HepG2 (cell line): ENCODE data around the gene DNAJC1. TPM values are rescaled to one million over a fixed set of nuclear protein-coding genes. Genes with fewer than 3 reads are reported as not detected.
A peak's percentile ranks its signal among the peaks of the same experiment; 100 is the strongest.

ENCODE experiments used
- CENPX ChIP-seq: sonication (generic); formaldehyde crosslinking; IDR thresholded peaks from 2 replicates; pipeline ENCODE4 v1.9.0; 2021; ENCODE audit warnings: mild to moderate bottlenecking, missing genetic modification reagents, moderate library complexity
- GLI4 ChIP-seq: sonication (generic); formaldehyde crosslinking; IDR thresholded peaks from 2 replicates; pipeline ENCODE4 v1.5.1; 2020; ENCODE audit warnings: missing genetic modification reagents, mild to moderate bottlenecking, moderate library complexity, borderline replicate concordance
- PRMT3 ChIP-seq: sonication (generic); formaldehyde crosslinking; IDR thresholded peaks from 2 replicates; pipeline ENCODE4 v1.8.1; 2022; ENCODE audit warnings: low read depth, mild to moderate bottlenecking, moderate library complexity, missing genetic modification reagents, borderline replicate concordance
- PTBP1 ChIP-seq: fragments of 200-400 bp; formaldehyde crosslinking; IDR thresholded peaks from 2 replicates; pipeline ENCODE4 v1.6.1; 2018; ENCODE audit warnings: low read length, low read depth; ENCODE audit not compliant: poor library complexity, severe bottlenecking
- ZFP36L2 ChIP-seq: sonication (generic); formaldehyde crosslinking; IDR thresholded peaks from 2 replicates; pipeline ENCODE4 v1.4.0; 2020; ENCODE audit warnings: missing genetic modification reagents
- ZNF34 ChIP-seq: sonication (generic); formaldehyde crosslinking; IDR thresholded peaks from 2 replicates; pipeline ENCODE4 v1.4.0; 2020; ENCODE audit warnings: mild to moderate bottlenecking, missing genetic modification reagents, borderline replicate concordance
- polyA plus RNA-seq, 8 experiments: library from polyadenylated mRNA; depleted of rRNA in 3 of 8; stranded (reverse) in 7 of 8; unstranded in 1 of 8; fragments of >200 nt; fragmentation: Illumina TruSeq in 4 of 8; extraction: Trizol in 4 of 8; gene quantifications; 2 replicates each; pipeline versions ENCODE4 v1.2.1 to v1.2.3, GENCODE V29; 2011 to 2016; ENCODE audit warnings: low read depth in 4 of 8, missing spikeins in 1 of 8, mixed read lengths in 1 of 8; ENCODE audit not compliant: insufficient read depth in 1 of 8
- total RNA-seq, 5 experiments: library from RNA; depleted of rRNA; stranded (reverse); fragments of >200 nt; fragmentation: Illumina TruSeq; extraction: Trizol; gene quantifications; 2 replicates each; pipeline ENCODE4 v1.2.3, GENCODE V29; 2016; ENCODE audit warnings: low read depth in 1 of 5
- TF ChIP-seq, protein P1 (sequence below), 2 experiments: IDR thresholded peaks; 2 replicates each; pipeline ENCODE4 v1.6.1; 2011 to 2012; ENCODE audit warnings: low read length in 2 of 2, borderline replicate concordance in 1 of 2, low read depth in 1 of 2, mild to moderate bottlenecking in 1 of 2, moderate library complexity in 1 of 2
- TF ChIP-seq, protein P2 (sequence below): sonication (generic); formaldehyde crosslinking; IDR thresholded peaks from 2 replicates; pipeline ENCODE4 v1.9.0; 2022; ENCODE audit warnings: low read depth, missing genetic modification reagents
- TF ChIP-seq, protein P3 (sequence below): sonication (generic); formaldehyde crosslinking; IDR thresholded peaks from 2 replicates; pipeline ENCODE4 v1.5.0; 2020; ENCODE audit warnings: mild to moderate bottlenecking, missing genetic modification reagents
- TF ChIP-seq, protein P4 (sequence below): sonication (generic); formaldehyde crosslinking; IDR thresholded peaks from 2 replicates; pipeline ENCODE4 v1.4.0; 2020; ENCODE audit warnings: mild to moderate bottlenecking, missing genetic modification reagents
- TF ChIP-seq, protein P5 (sequence below): IDR thresholded peaks from 2 replicates; pipeline ENCODE4 v1.6.1; 2018; ENCODE audit warnings: missing genetic modification reagents
- TF ChIP-seq, protein P6 (sequence below): sonication (generic); formaldehyde crosslinking; IDR thresholded peaks from 2 replicates; pipeline ENCODE4 v1.4.0; 2020; ENCODE audit warnings: missing genetic modification reagents

Gene DNAJC1
- total and polyA plus RNA-seq, 2 of the 13 experiments (the other 11 are each of a cell fraction or from before 2014, with no cell fraction given), result 9.9 to 16.6 TPM

DNA sequence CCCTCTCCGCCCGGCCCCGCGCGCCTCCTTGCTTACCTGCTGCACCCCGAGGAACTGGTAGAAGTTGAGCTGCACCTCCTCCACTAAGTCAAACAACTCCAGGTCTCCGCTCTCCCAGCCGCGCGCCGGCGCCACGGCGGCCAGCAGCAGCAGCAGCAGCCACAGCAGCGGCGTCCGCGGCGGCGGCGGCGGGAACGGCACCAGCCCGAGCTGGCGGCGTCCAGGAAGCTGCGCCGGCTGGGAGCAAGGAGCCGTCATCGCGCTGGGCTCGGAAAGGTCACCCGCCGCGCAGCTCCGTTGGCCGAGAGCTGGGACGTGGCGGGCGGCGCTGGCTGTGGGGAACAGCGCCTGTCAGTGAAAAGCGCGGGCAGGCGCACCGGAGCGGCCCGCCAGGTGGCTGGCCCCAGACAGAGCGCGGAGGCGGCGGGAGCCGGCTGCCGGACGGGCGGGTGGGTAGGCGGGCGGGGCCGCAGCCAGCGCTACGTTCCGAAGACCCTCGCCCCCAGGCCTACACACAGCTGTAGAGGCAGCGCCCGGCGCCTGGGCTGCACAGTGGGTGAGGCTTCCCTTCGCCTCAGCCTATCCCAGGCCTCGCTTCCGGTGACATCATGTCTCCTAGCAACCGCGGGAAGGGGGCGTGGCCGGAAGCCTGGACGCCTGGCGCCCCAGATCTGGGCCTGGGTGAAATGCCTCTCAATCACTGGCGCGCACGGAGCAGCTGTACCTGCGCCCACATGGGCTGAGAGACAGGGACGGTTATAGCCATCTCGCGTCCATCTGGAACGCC, at the start of gene DNAJC1 (continued):
- TF ChIP-seq PRMT3 (CRISPR knock-in tag) (no peak), GLI4 (CRISPR knock-in tag) (no peak), ZNF34 (CRISPR knock-in tag) (no peak), ZFP36L2 (CRISPR knock-in tag) (no peak), CENPX (no peak), PTBP1 (no peak)
- TF ChIP-seq, protein P1, sequence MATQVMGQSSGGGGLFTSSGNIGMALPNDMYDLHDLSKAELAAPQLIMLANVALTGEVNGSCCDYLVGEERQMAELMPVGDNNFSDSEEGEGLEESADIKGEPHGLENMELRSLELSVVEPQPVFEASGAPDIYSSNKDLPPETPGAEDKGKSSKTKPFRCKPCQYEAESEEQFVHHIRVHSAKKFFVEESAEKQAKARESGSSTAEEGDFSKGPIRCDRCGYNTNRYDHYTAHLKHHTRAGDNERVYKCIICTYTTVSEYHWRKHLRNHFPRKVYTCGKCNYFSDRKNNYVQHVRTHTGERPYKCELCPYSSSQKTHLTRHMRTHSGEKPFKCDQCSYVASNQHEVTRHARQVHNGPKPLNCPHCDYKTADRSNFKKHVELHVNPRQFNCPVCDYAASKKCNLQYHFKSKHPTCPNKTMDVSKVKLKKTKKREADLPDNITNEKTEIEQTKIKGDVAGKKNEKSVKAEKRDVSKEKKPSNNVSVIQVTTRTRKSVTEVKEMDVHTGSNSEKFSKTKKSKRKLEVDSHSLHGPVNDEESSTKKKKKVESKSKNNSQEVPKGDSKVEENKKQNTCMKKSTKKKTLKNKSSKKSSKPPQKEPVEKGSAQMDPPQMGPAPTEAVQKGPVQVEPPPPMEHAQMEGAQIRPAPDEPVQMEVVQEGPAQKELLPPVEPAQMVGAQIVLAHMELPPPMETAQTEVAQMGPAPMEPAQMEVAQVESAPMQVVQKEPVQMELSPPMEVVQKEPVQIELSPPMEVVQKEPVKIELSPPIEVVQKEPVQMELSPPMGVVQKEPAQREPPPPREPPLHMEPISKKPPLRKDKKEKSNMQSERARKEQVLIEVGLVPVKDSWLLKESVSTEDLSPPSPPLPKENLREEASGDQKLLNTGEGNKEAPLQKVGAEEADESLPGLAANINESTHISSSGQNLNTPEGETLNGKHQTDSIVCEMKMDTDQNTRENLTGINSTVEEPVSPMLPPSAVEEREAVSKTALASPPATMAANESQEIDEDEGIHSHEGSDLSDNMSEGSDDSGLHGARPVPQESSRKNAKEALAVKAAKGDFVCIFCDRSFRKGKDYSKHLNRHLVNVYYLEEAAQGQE (IDR thresholded peaks at IDR 0.05; ENCODE audit: borderline replicate concordance in 1 of 2, low read depth in 1 of 2, low read length in 2 of 2), result peak in 1 of 2 experiments; percentile 14; a peak in 1 of 4 replicates
- TF ChIP-seq, protein P2, sequence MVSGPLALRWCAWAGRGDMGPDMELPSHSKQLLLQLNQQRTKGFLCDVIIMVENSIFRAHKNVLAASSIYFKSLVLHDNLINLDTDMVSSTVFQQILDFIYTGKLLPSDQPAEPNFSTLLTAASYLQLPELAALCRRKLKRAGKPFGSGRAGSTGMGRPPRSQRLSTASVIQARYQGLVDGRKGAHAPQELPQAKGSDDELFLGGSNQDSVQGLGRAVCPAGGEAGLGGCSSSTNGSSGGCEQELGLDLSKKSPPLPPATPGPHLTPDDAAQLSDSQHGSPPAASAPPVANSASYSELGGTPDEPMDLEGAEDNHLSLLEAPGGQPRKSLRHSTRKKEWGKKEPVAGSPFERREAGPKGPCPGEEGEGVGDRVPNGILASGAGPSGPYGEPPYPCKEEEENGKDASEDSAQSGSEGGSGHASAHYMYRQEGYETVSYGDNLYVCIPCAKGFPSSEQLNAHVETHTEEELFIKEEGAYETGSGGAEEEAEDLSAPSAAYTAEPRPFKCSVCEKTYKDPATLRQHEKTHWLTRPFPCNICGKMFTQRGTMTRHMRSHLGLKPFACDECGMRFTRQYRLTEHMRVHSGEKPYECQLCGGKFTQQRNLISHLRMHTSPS (CRISPR knock-in tag), result 0 out of 2 replicates have a peak, but pooled peaks have one; percentile 35
- TF ChIP-seq, protein P3, sequence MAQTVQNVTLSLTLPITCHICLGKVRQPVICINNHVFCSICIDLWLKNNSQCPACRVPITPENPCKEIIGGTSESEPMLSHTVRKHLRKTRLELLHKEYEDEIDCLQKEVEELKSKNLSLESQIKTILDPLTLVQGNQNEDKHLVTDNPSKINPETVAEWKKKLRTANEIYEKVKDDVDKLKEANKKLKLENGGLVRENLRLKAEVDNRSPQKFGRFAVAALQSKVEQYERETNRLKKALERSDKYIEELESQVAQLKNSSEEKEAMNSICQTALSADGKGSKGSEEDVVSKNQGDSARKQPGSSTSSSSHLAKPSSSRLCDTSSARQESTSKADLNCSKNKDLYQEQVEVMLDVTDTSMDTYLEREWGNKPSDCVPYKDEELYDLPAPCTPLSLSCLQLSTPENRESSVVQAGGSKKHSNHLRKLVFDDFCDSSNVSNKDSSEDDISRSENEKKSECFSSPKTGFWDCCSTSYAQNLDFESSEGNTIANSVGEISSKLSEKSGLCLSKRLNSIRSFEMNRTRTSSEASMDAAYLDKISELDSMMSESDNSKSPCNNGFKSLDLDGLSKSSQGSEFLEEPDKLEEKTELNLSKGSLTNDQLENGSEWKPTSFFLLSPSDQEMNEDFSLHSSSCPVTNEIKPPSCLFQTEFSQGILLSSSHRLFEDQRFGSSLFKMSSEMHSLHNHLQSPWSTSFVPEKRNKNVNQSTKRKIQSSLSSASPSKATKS (CRISPR knock-in tag), result no peak
- TF ChIP-seq, protein P4, sequence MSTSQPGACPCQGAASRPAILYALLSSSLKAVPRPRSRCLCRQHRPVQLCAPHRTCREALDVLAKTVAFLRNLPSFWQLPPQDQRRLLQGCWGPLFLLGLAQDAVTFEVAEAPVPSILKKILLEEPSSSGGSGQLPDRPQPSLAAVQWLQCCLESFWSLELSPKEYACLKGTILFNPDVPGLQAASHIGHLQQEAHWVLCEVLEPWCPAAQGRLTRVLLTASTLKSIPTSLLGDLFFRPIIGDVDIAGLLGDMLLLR (CRISPR knock-in tag), result 0 out of 2 replicates have a peak, but pooled peaks have one; percentile 62
- TF ChIP-seq, protein P5, sequence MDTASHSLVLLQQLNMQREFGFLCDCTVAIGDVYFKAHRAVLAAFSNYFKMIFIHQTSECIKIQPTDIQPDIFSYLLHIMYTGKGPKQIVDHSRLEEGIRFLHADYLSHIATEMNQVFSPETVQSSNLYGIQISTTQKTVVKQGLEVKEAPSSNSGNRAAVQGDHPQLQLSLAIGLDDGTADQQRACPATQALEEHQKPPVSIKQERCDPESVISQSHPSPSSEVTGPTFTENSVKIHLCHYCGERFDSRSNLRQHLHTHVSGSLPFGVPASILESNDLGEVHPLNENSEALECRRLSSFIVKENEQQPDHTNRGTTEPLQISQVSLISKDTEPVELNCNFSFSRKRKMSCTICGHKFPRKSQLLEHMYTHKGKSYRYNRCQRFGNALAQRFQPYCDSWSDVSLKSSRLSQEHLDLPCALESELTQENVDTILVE, result peak; percentile 19; the same call in 1 of the 2 replicates
- TF ChIP-seq, protein P6, sequence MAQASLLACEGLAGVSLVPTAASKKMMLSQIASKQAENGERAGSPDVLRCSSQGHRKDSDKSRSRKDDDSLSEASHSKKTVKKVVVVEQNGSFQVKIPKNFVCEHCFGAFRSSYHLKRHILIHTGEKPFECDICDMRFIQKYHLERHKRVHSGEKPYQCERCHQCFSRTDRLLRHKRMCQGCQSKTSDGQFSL, result no peak
